ENCODE results near the gene BTRC. TPM values are rescaled to one million over a fixed set of nuclear protein-coding genes. Genes with fewer than 3 reads are reported as not detected.
"Not testable (repeated sequence)": the region's sequence is repeated elsewhere in the genome, so short reads cannot be mapped to it uniquely, and the experiment has no call there.

BTRC gene
- total RNA-seq, 2 donors from 2014 or later = 8.8 to 9.9 TPM

DNA sequence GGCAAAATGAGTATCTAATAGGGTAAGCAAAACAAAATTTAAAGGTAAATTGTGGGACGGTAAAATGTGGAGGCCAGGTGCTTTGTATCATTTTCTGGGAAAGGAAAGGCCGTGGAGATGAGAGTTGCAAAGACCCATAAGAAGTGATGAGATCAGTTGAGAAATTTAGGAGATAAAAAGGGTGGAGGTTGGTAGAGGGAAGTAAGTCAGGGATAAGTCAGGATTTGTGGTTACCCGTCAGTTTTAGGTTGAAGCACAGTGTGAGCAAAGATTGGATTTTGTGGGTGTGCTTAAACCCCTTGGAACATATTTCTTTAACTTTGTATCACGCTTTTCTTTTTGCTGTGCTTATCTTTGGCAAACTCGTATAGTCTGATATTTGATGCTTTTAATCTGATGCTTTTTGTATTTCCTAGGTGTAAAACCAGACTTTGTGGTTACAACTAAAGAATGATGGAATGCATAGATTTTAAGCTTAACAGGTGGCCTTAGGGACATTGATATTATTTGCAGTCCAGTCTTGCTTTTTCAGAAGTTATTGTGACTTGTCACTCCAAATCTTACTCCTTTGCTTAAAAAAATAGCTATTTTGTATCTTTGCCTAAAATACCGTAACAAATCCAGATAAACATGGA, 1.2 kb downstream of the BTRC start:
- Histone ChIP-seq H3K4me3 (no peak overlapping the region), H3K36me3 (replicated peaks in 1 of 2; ENCODE audit: insufficient read depth in 1 of 2, low read depth in 2 of 2) (no peaks in the 10 kb centered on the region), H3K4me1 (peaks cover 15% of the 10 kb centered on the region), H3K27me3 (no peaks in the 10 kb centered on the region), H3K27ac (peak overlapping the region in 3 of 4 donors; percentile 77 to 88 (median 85)), H3K9me3 (no peaks in the 10 kb centered on the region)
- 45 to 48% methylated on average over 6 of the region's 6 CpGs for WGBS, 2 donors
- intact Hi-C loops (cut with DNase I) = no loop called here
- TF ChIP-seq, protein P1, sequence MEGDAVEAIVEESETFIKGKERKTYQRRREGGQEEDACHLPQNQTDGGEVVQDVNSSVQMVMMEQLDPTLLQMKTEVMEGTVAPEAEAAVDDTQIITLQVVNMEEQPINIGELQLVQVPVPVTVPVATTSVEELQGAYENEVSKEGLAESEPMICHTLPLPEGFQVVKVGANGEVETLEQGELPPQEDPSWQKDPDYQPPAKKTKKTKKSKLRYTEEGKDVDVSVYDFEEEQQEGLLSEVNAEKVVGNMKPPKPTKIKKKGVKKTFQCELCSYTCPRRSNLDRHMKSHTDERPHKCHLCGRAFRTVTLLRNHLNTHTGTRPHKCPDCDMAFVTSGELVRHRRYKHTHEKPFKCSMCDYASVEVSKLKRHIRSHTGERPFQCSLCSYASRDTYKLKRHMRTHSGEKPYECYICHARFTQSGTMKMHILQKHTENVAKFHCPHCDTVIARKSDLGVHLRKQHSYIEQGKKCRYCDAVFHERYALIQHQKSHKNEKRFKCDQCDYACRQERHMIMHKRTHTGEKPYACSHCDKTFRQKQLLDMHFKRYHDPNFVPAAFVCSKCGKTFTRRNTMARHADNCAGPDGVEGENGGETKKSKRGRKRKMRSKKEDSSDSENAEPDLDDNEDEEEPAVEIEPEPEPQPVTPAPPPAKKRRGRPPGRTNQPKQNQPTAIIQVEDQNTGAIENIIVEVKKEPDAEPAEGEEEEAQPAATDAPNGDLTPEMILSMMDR (IDR thresholded peaks at IDR 0.05) = no peak
- TF ChIP-seq POLR2A (IDR thresholded peaks at IDR 0.05) = no peak
- ATAC-seq = no peak
- no peak for DNase-seq

DNA sequence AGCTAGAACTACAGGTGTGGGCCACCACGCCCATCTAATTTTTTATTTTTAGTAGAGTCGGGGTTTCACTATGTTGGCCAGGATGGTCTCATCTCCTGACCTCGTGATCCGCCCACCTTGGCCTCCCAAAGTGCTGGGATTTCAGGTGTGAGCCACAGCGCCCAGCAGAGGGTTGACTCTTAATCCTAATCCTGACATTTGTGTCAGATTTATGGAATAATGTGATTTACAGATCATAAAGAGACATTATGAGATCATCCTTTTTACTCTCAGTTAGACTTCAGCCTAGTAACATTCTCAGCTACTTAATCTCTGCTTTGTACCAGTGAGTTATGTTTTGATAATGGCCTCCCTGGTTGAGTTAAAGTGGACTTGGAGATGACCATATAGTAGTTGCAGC, 2.2 kb downstream of the BTRC start:
- Histone ChIP-seq H3K36me3 (replicated peaks in 1 of 2; ENCODE audit: insufficient read depth in 1 of 2, low read depth in 2 of 2) (no peaks in the 10 kb centered on the region), H3K9me3 (no peaks in the 10 kb centered on the region), H3K4me3 (no peak overlapping the region), H3K27me3 (no peaks in the 10 kb centered on the region), H3K27ac (no peak overlapping the region), H3K4me1 (peaks cover 15% of the 10 kb centered on the region)
- no peak for ATAC-seq
- 85 to 94% methylated on average over 5 of the region's 5 CpGs for WGBS, 2 donors
- intact Hi-C loops (cut with DNase I) = no loop called here
- DNase-seq = no peak
- TF ChIP-seq, protein P1 (IDR thresholded peaks at IDR 0.05) = no peak
- TF ChIP-seq POLR2A (IDR thresholded peaks at IDR 0.05) = no peak

DNA sequence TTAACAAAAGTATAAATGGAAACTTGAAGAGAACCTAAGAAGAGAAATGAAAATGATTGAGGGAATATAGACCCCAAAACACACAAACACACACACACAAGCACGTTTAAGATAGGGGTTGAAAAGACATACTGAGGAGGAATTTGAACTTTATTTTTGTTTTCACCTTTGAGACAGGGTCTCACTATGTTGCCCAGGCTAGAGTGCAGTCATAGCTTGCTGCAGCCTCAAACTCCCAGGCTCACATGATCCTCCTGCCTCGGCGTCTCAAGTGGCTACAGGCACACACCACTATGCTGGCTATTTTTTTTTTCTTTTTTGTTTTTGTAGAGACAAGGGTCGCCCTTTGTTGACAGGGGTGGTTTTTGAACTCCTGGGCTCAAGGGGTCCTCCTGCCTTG, 4.0 kb downstream of the BTRC start:
- Histone ChIP-seq H3K27ac (no peak overlapping the region), H3K27me3 (no peaks in the 10 kb centered on the region), H3K4me1 (peaks cover 15% of the 10 kb centered on the region), H3K36me3 (replicated peaks in 1 of 2; ENCODE audit: insufficient read depth in 1 of 2, low read depth in 2 of 2) (no peaks in the 10 kb centered on the region), H3K9me3 (no peaks in the 10 kb centered on the region), H3K4me3 (no peak overlapping the region)
- intact Hi-C loops (cut with DNase I) = no loop called here
- TF ChIP-seq, protein P1 (IDR thresholded peaks at IDR 0.05) = no peak
- TF ChIP-seq POLR2A (IDR thresholded peaks at IDR 0.05) = no peak
- ATAC-seq (no peak), DNase-seq (no peak)
- 77 to 80% methylated on average over 4 of the region's 4 CpGs for WGBS, 2 donors

DNA sequence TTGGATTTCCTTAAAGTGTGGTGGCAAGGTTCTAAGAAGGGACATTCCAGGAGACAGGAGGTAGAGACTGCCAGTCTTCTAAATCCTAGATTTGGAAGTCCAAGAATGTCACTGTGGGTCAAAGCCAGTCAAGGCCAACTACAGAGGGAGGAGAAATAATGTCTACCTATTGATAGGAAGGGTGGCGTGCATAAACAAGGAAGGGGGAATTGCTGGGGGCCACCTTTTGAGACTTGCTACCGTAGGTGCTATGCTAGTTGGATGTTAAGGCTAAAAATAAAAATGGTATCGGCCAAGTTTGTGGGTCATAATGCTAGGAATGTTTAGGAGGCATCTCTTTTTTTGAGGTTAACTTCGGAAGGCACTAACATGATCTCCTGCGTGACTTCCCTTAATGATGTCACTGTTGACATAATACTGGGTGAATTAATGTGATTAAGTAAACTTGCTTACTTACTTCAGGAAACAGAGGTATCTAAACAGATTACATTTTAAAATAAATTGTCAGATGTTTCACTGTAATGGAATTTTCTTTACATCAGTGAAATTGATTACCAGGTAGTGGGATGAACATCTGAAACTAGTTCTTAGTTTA, 4.8 kb downstream of the BTRC start:
- intact Hi-C loops (cut with DNase I) = no loop called here
- Histone ChIP-seq H3K4me1 (peaks cover 15% of the 10 kb centered on the region), H3K27me3 (no peaks in the 10 kb centered on the region), H3K27ac (no peak overlapping the region), H3K4me3 (no peak overlapping the region), H3K9me3 (no peaks in the 10 kb centered on the region), H3K36me3 (replicated peaks in 1 of 2; ENCODE audit: insufficient read depth in 1 of 2, low read depth in 2 of 2) (no peaks in the 10 kb centered on the region)
- ATAC-seq (no peak), DNase-seq (no peak)
- WGBS, 2 donors = 53 to 68% methylated on average over 5 of the region's 5 CpGs
- no peak for TF ChIP-seq POLR2A (IDR thresholded peaks at IDR 0.05)
- TF ChIP-seq, protein P1 (IDR thresholded peaks at IDR 0.05) = no peak

DNA sequence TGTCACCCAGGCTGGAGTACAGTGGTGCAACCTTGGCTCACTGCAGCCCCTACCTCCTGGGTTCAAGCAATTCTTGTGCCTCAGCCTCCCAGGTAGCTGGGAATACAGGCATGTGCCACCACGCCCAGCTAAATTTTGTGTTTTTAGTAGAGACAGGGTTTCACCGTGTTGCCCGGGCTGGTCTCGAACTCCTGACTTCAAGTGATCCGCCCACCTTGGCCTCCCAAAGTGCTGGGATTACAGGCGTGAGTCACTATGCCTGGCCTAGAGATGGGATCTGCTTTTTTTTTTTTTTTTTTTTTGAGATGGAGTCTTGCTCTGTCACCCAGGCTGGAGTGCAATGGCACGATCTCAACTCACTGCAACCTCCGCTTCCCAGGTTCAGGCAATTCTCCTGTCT, 6.1 kb downstream of the BTRC start:
- ATAC-seq; DNase-seq; intact Hi-C loops (cut with DNase I); H3K27ac ChIP-seq; H3K36me3 ChIP-seq (replicated peaks in 1 of 2; ENCODE audit: insufficient read depth in 1 of 2, low read depth in 2 of 2); H3K4me3 ChIP-seq; H3K27me3 ChIP-seq; H3K9me3 ChIP-seq: not testable (repeated sequence)
- 96 to 97% methylated on average over 8 of the region's 8 CpGs for WGBS, 2 donors
- H3K4me1 ChIP-seq = peaks cover 10% of the 10 kb centered on the region

DNA sequence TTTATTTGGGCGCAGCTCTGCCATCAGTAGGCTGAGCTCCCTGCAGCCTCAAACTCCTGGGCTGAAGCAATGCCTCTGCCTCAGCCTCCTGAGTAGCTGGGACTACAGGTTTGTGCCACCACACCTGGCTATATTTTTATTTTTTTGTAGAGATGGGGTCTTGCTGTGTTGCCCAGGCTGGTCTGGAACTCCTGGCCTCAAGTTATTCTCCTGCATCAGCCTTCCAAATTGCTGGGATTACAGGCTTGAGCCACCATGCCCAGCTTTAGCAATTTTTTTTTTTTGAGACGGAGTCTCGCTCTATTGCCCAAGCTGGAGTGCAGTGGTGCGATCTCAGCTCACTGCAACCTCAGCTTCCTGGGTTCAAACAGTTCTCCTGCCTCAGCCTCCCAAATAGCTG, 6.9 kb downstream of the BTRC start:
- H3K4me1 ChIP-seq; H3K4me3 ChIP-seq; ATAC-seq; DNase-seq; intact Hi-C loops (cut with DNase I); H3K9me3 ChIP-seq; H3K27me3 ChIP-seq; H3K27ac ChIP-seq; H3K36me3 ChIP-seq (replicated peaks in 1 of 2; ENCODE audit: insufficient read depth in 1 of 2, low read depth in 2 of 2): not testable (repeated sequence)
- 95 to 98% methylated on average over 4 of the region's 4 CpGs for WGBS, 2 donors

All from body of pancreas (tissue), 4 donors.